Vagina (tissue), 2 donors: ENCODE data around the gene CD48. TPM values are rescaled to one million over a fixed set of nuclear protein-coding genes. Genes with fewer than 3 reads are reported as not detected.
A peak's percentile ranks its signal among the peaks of the same experiment; 100 is the strongest.

ENCODE experiments used
- DNase-seq, 2 donors: peaks; one replicate each; pipeline ENCODE4 v3.0.0-alpha.2; 2017; ENCODE audit errors: extremely low spot score in 2 of 2
- H3K27ac ChIP-seq: fragments of 200-600 bp; sonication (generic); one replicate; pipeline ENCODE4 v1.5.1; 2019
- H3K27me3 ChIP-seq: fragments of 200-600 bp; sonication (generic); one replicate; pipeline ENCODE4 v1.5.1; 2019
- H3K36me3 ChIP-seq, 2 donors: fragments of 200-600 bp; sonication (generic); one replicate each; pipeline ENCODE4 v1.5.1; 2017 to 2019
- H3K4me1 ChIP-seq: fragments of 200-600 bp; sonication (generic); one replicate; pipeline ENCODE4 v1.5.1; 2019
- H3K4me3 ChIP-seq, 2 donors: fragments of 200-600 bp; sonication (generic); 1 replicate in 1 of 2; 2 replicates in 1 of 2; pipeline ENCODE4 v1.5.1; 2016 to 2019
- H3K9me3 ChIP-seq: fragments of 200-600 bp; sonication (generic); one replicate; pipeline ENCODE4 v1.5.1; 2019
- POLR2A ChIP-seq, 2 donors: fragments of 450-650 bp; IDR thresholded peaks; one replicate each; pipeline ENCODE4 v1.6.1; 2017; ENCODE audit warnings: antibody characterized with exemption in 2 of 2, mild to moderate bottlenecking in 2 of 2, moderate library complexity in 2 of 2
- POLR2AphosphoS5 ChIP-seq, 2 donors: sonication (generic); formaldehyde crosslinking; IDR thresholded peaks; one replicate each; pipeline ENCODE4 v1.9.0; 2017; ENCODE audit warnings: antibody characterized with exemption in 2 of 2, mild to moderate bottlenecking in 2 of 2, low read depth in 1 of 2; ENCODE audit not compliant: insufficient read depth in 1 of 2
- intact Hi-C: fragments of 100-400 bp; cut with DNase I; formaldehyde crosslinking; loops from one replicate; pipeline ENCODE4 v1.15.1; 2023
- total RNA-seq: library from RNA; depleted of rRNA; stranded (reverse); fragments of >200 nt; gene quantifications from one replicate; pipeline ENCODE4 v1.2.3, GENCODE V29; 2016
- TF ChIP-seq, protein P1 (sequence below), 3 experiments: fragments of 450-650 bp in 2 of 3; fragments of 200-600 bp in 1 of 3; sonication (generic) in 1 of 3; IDR thresholded peaks; one replicate each; pipeline ENCODE4 v1.5.1; 2017 to 2019; ENCODE audit warnings: antibody characterized with exemption in 3 of 3, mild to moderate bottlenecking in 2 of 3, moderate library complexity in 2 of 3

CD48 gene
- total RNA-seq, 1 donor from 2014 or later = 4.7 TPM

- H3K4me3 ChIP-seq = no peak overlapping the region
- no peaks in the 10 kb centered on the region for H3K27me3 ChIP-seq
- intact Hi-C loops = no loop called here
- no peak for DNase-seq
- no peaks in the 10 kb centered on the region for H3K36me3 ChIP-seq
- no peaks in the 10 kb centered on the region for H3K4me1 ChIP-seq
- TF ChIP-seq, protein P1, sequence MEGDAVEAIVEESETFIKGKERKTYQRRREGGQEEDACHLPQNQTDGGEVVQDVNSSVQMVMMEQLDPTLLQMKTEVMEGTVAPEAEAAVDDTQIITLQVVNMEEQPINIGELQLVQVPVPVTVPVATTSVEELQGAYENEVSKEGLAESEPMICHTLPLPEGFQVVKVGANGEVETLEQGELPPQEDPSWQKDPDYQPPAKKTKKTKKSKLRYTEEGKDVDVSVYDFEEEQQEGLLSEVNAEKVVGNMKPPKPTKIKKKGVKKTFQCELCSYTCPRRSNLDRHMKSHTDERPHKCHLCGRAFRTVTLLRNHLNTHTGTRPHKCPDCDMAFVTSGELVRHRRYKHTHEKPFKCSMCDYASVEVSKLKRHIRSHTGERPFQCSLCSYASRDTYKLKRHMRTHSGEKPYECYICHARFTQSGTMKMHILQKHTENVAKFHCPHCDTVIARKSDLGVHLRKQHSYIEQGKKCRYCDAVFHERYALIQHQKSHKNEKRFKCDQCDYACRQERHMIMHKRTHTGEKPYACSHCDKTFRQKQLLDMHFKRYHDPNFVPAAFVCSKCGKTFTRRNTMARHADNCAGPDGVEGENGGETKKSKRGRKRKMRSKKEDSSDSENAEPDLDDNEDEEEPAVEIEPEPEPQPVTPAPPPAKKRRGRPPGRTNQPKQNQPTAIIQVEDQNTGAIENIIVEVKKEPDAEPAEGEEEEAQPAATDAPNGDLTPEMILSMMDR (IDR thresholded peaks at IDR 0.05) = peak; percentile 27 to 50 (median 39)
- no peak for TF ChIP-seq POLR2AphosphoS5 (IDR thresholded peaks at IDR 0.05; ENCODE audit: insufficient read depth in 1 of 2, low read depth in 1 of 2)
- H3K9me3 ChIP-seq = no peaks in the 10 kb centered on the region
- H3K27ac ChIP-seq = no peak overlapping the region
These were observed 35.8 kb downstream of the CD48 start for GRCh38 chr1:160675641-160676410.

- Histone ChIP-seq H3K9me3 (no peaks in the 10 kb centered on the region), H3K27me3 (no peaks in the 10 kb centered on the region), H3K27ac (no peak overlapping the region), H3K4me3 (no peak overlapping the region), H3K4me1 (no peaks in the 10 kb centered on the region), H3K36me3 (no peaks in the 10 kb centered on the region)
- intact Hi-C loops = no loop called here
- TF ChIP-seq, protein P1 (IDR thresholded peaks at IDR 0.05) = no peak
- TF ChIP-seq POLR2AphosphoS5 (IDR thresholded peaks at IDR 0.05; ENCODE audit: insufficient read depth in 1 of 2, low read depth in 1 of 2) (no peak), POLR2A (IDR thresholded peaks at IDR 0.05) (no peak)
- DNase-seq = no peak
These were observed 37.2 kb downstream of the CD48 start for GRCh38 chr1:160674415-160674814.

- TF ChIP-seq POLR2AphosphoS5 (IDR thresholded peaks at IDR 0.05; ENCODE audit: insufficient read depth in 1 of 2, low read depth in 1 of 2) (no peak), POLR2A (IDR thresholded peaks at IDR 0.05) (no peak)
- TF ChIP-seq, protein P1 (IDR thresholded peaks at IDR 0.05) = no peak
- Histone ChIP-seq H3K4me3 (no peak overlapping the region), H3K36me3 (no peaks in the 10 kb centered on the region), H3K4me1 (no peaks in the 10 kb centered on the region), H3K27ac (no peak overlapping the region), H3K27me3 (no peaks in the 10 kb centered on the region), H3K9me3 (no peaks in the 10 kb centered on the region)
- intact Hi-C loops = no loop called here
- no peak for DNase-seq
These were observed 38.6 kb downstream of the CD48 start for GRCh38 chr1:160672789-160673695.

GRCh38 chr1:160671603-160672517, 39.8 kb downstream of the CD48 start:
- Histone ChIP-seq H3K9me3 (no peaks in the 10 kb centered on the region), H3K4me3 (no peak overlapping the region), H3K27ac (no peak overlapping the region), H3K36me3 (no peaks in the 10 kb centered on the region), H3K4me1 (no peaks in the 10 kb centered on the region), H3K27me3 (no peaks in the 10 kb centered on the region)
- intact Hi-C loops = no loop called here
- no peak for DNase-seq
- TF ChIP-seq, protein P1 (IDR thresholded peaks at IDR 0.05) = no peak
- TF ChIP-seq POLR2AphosphoS5 (IDR thresholded peaks at IDR 0.05; ENCODE audit: insufficient read depth in 1 of 2, low read depth in 1 of 2) (no peak), POLR2A (IDR thresholded peaks at IDR 0.05) (no peak)
